Stimulated activated CD8-positive, alpha-beta memory T cell treated with anti-CD3 and anti-CD28 coated beads, Interleukin-15, amount 100 ng/mL, for 24 hours (primary cell): Measurements from ENCODE around the gene CTNNA1.

Experiments used
- DNase-seq: peaks from one replicate; pipeline ENCODE4 v3.0.0-alpha.2; 2020; ENCODE audit warnings: low read depth

CTNNA1 gene

GRCh38 chr5:138949223-138949574, 196.0 kb downstream of the CTNNA1 start:
- no peak for DNase-seq

- no peak for DNase-seq
These were observed 196.8 kb downstream of the CTNNA1 start for GRCh38 chr5:138949988-138950387.

- DNase-seq = no peak
These were observed 197.3 kb downstream of the CTNNA1 start for GRCh38 chr5:138950421-138951031.

GRCh38 chr5:138951091-138951985, 198.1 kb downstream of the CTNNA1 start:
- no peak for DNase-seq

- DNase-seq = no peak
These were observed 198.9 kb downstream of the CTNNA1 start for GRCh38 chr5:138951986-138952735.

DNA sequence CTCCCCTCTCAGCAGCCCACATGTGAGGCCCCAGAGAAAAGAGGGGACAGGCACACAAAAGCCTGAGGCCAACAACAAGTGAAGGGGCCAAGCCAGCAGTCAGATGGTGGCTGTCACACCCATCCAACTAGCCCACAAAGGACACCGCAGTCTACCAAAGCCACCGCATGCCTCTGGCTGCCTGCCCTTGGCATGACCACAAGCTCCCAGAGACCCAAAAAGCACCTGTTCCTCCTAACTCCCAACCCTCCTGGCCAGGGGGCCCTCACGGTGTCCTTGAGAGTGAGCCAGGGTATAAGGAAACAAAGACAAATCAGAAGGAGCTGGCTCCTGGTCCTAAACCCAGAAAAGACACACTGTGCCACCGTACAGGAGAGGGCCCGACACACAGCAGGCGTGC, 199.7 kb downstream of the CTNNA1 start:
- no peak for DNase-seq

DNA sequence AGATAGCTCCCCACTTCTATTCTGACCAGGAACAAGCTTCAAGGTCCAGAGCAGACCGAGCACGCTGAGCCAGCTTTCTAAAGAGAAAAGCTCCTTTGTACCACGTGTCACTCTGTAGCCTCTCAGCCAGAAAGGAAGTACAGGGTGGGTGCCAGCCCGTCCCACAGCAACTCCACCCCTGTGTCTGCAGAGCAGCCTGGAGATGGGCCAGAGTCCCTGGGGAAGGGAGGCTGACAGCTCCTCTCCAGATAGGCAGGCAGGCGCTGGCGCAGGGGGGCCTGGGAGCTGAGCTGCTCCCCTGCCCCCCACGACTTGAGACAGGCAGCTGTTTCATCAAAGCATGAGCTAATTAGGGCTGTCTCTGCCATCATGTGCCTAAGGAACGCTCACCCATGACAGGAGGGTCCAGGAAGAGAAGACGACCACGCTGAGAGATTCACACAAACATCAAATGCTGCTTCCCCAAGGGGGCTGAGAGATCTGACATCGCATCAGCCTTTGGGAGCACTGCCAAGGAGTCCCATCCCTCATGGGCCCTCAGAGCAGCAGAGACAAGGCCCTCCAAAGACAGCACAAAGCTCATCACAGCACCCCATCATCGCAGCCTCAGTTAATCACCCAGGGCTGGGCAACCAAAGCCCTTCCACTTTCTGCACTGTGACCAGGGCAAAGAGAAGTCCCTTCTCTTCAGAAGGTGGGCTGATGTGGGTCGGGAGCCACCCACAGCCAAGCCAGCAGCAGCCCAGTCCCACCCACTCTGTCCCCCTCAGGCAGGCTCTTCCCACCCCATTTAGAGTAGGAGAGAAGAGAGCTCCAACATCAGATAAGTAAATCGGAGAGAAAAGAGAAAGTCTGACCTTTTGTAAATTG, 200.4 kb downstream of the CTNNA1 start:
- no peak for DNase-seq

- DNase-seq = no peak
These were observed 201.2 kb downstream of the CTNNA1 start for GRCh38 chr5:138954257-138955012.

- no peak for DNase-seq
These were observed 201.9 kb downstream of the CTNNA1 start for GRCh38 chr5:138955013-138955660.

DNA sequence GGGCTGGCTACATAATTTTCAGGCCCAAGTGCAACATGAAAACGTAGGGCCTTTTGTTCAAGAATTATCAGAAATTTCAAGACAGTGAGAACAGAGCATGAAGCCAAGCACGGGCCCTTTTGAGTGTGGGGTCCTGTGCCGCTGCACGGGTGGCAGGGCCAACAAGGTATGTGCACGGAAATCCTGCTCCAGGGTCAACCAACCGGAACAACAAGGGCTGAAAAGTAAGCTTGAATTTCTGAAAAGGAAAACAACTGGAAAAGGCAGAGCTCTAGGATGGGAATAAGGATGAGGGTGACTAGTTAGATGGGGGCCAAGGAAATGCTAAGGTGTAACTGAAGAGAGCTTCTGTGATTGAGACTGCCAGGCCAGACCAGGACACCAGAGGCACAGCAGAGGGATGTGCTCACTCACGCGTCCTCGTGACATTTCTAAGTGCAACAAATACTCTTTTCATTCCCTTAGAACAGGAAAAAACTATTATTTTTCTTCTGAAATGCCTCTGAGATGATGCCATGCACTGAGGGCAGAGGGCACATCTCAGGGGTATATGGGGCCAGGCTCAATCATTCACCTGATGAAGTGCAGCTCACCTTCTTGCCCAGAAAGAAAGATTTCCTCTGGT, 202.6 kb downstream of the CTNNA1 start:
- no peak for DNase-seq

- DNase-seq = no peak
These were observed 203.6 kb downstream of the CTNNA1 start for GRCh38 chr5:138956801-138957200.

DNA sequence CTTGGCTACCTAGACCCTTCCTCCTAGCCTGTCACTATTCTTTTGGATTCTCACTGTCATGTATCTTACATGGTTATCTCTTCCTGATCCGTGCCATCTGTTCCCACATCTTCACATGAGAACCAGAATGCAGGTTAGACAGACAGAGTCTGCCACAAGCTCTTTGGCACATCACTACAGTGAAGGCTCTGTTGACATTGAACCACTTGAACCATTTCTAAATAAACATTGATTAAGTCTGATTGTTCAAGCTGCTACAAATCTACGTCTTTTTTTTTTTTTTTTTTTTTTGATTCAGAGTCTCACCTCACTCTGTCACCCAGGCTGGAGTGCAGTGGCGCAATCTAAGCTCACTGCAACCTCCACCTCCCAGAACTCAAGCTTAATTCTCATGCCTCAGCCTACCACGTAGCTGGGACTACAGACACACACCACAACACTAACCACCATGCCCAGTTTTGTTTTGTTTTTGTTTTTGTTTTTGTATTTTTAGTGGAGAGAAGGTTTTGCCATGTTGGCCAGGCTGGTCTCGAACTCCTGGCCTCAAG, 207.0 kb downstream of the CTNNA1 start:
- DNase-seq = no peak

DNA sequence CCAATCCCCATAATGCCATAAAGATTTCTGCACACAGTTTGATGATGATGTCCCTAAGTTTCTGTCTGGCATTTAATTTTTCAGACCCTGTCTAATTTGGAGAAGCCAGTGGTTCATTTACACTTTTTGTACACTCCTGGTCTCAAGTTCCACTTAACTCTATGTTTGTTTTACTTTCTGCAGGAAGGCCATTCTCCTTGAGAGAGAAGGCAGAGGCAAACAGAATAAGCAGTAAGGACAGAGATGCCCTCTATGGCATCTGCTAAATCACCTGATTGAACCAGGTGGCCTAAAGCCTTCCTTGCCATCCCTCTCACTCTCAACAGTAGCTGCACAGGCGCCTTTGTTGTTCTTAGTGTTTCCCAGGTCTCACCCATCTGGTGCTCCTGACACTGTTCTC, 208.0 kb downstream of the CTNNA1 start:
- no peak for DNase-seq

- no peak for DNase-seq
These were observed 208.5 kb downstream of the CTNNA1 start for GRCh38 chr5:138961729-138962128.

GRCh38 chr5:138962614-138963370, 209.6 kb downstream of the CTNNA1 start:
- DNase-seq = no peak

GRCh38 chr5:138963763-138964371, 210.6 kb downstream of the CTNNA1 start:
- no peak for DNase-seq

- no peak for DNase-seq
These were observed 211.5 kb downstream of the CTNNA1 start for GRCh38 chr5:138964647-138965201.

GRCh38 chr5:138965626-138966025, 212.4 kb downstream of the CTNNA1 start:
- no peak for DNase-seq
